Endothelial cell (in vitro differentiated cells): ENCODE data around the gene MYCBP2. TPM values are rescaled to one million over a fixed set of nuclear protein-coding genes. Genes with fewer than 3 reads are reported as not detected.
"Not testable (repeated sequence)": the region's sequence is repeated elsewhere in the genome, so short reads cannot be mapped to it uniquely, and the experiment has no call there.

Experiments
- DNase-seq: peaks from one replicate; pipeline ENCODE4 v3.0.0; 2021; ENCODE audit warnings: low spot score
- H3K27ac Mint-ChIP-seq: one replicate; pipeline ENCODE4 v1.8.0; 2021; ENCODE audit warnings: mixed read lengths, inconsistent platforms; ENCODE audit not compliant: unreplicated experiment
- H3K27me3 Mint-ChIP-seq: one replicate; pipeline ENCODE4 v1.8.0; 2021; ENCODE audit warnings: mild to moderate bottlenecking, moderate library complexity, mixed read lengths, inconsistent platforms; ENCODE audit not compliant: unreplicated experiment
- H3K36me3 Mint-ChIP-seq: one replicate; pipeline ENCODE4 v1.8.0; 2021; ENCODE audit warnings: mild to moderate bottlenecking, low read depth, mixed read lengths, inconsistent platforms; ENCODE audit not compliant: unreplicated experiment
- H3K4me1 Mint-ChIP-seq: one replicate; pipeline ENCODE4 v1.8.0; 2021; ENCODE audit warnings: mild to moderate bottlenecking, mixed read lengths, inconsistent platforms; ENCODE audit not compliant: unreplicated experiment
- H3K4me3 Mint-ChIP-seq: one replicate; pipeline ENCODE4 v1.8.0; 2021; ENCODE audit warnings: mild to moderate bottlenecking, mixed read lengths, inconsistent platforms; ENCODE audit not compliant: unreplicated experiment
- H3K9me3 Mint-ChIP-seq: one replicate; pipeline ENCODE4 v1.8.0; 2021; ENCODE audit warnings: mixed read lengths, inconsistent platforms; ENCODE audit not compliant: unreplicated experiment
- CTCF ChIP-seq: fragments of 200-600 bp; sonication (generic); IDR thresholded peaks from one replicate; pipeline ENCODE4 v1.5.0; 2021; ENCODE audit warnings: antibody characterized with exemption; ENCODE audit not compliant: unreplicated experiment
- total RNA-seq: library from RNA; stranded (reverse); fragmentation: NEBNext Ultra II Directional; extraction: Animal tissue kit (Norgen Biotek cat#: 25700); gene quantifications from one replicate; pipeline ENCODE4 v1.2.1, GENCODE V29; 2021; ENCODE audit not compliant: unreplicated experiment

Gene MYCBP2
- total RNA-seq, 1 donor from 2014 or later, result 94.7 TPM

- Mint-ChIP-seq H3K4me3 (no peak overlapping the region), H3K27me3 (no peaks in the 10 kb centered on the region), H3K36me3 (peaks cover 19% of the 10 kb centered on the region), H3K9me3 (no peaks in the 10 kb centered on the region), H3K27ac (no peak overlapping the region), H3K4me1 (no peaks in the 10 kb centered on the region)
- DNase-seq, result no peak
- no peak for TF ChIP-seq CTCF
Observed at GRCh38 chr13:77267362-77267761, 59.5 kb downstream of the MYCBP2 start.

- Mint-ChIP-seq H3K9me3 (no peaks in the 10 kb centered on the region), H3K4me3 (no peak overlapping the region), H3K36me3 (peaks cover 9% of the 10 kb centered on the region), H3K27me3 (no peaks in the 10 kb centered on the region), H3K4me1 (no peaks in the 10 kb centered on the region), H3K27ac (no peak overlapping the region)
- TF ChIP-seq CTCF, result no peak
- DNase-seq, result no peak
Observed at GRCh38 chr13:77265336-77265735, 61.6 kb downstream of the MYCBP2 start.

- Mint-ChIP-seq H3K4me3 (no peak overlapping the region), H3K9me3 (no peaks in the 10 kb centered on the region), H3K4me1 (no peaks in the 10 kb centered on the region), H3K36me3 (peaks cover 3% of the 10 kb centered on the region), H3K27me3 (no peaks in the 10 kb centered on the region), H3K27ac (no peak overlapping the region)
- DNase-seq, result no peak
- TF ChIP-seq CTCF, result no peak
Observed at GRCh38 chr13:77262198-77262597, 64.7 kb downstream of the MYCBP2 start.

- DNase-seq, result no peak
- TF ChIP-seq CTCF, result no peak
- Mint-ChIP-seq H3K36me3 (peaks cover 10% of the 10 kb centered on the region), H3K27me3 (peaks cover 3% of the 10 kb centered on the region), H3K27ac (no peak overlapping the region), H3K4me3 (no peak overlapping the region), H3K9me3 (no peaks in the 10 kb centered on the region), H3K4me1 (peaks cover 6% of the 10 kb centered on the region)
Observed at GRCh38 chr13:77250975-77251374, 75.9 kb downstream of the MYCBP2 start.

GRCh38 chr13:77245224-77245623, 81.7 kb downstream of the MYCBP2 start:
- H3K36me3 Mint-ChIP-seq, result peaks cover 14% of the 10 kb centered on the region
- not testable (repeated sequence) for H3K9me3 Mint-ChIP-seq, H3K4me3 Mint-ChIP-seq

GRCh38 chr13:77239312-77239711, 87.6 kb downstream of the MYCBP2 start:
- H3K4me1 Mint-ChIP-seq, result no peaks in the 10 kb centered on the region
- H3K27ac Mint-ChIP-seq, result no peak overlapping the region
- H3K4me3 Mint-ChIP-seq, result no peak overlapping the region
- no peak for DNase-seq
- H3K36me3 Mint-ChIP-seq, result peaks cover 4% of the 10 kb centered on the region
- TF ChIP-seq CTCF, result no peak
- H3K9me3 Mint-ChIP-seq, result no peaks in the 10 kb centered on the region
- H3K27me3 Mint-ChIP-seq, result no peaks in the 10 kb centered on the region

More at GRCh38 chr13:77245224-77245623, 81.7 kb downstream of the MYCBP2 start:
- H3K4me1 Mint-ChIP-seq, H3K27me3 Mint-ChIP-seq, DNase-seq, H3K27ac Mint-ChIP-seq: not testable (repeated sequence)
